Epidermal melanocyte (primary cell): ENCODE data around the gene DELE1.

ENCODE experiments used
- DNase-seq: peaks from one replicate; pipeline ENCODE4 v3.0.0; 2011; ENCODE audit warnings: low spot score; ENCODE audit not compliant: insufficient read length

DELE1 gene

DNA sequence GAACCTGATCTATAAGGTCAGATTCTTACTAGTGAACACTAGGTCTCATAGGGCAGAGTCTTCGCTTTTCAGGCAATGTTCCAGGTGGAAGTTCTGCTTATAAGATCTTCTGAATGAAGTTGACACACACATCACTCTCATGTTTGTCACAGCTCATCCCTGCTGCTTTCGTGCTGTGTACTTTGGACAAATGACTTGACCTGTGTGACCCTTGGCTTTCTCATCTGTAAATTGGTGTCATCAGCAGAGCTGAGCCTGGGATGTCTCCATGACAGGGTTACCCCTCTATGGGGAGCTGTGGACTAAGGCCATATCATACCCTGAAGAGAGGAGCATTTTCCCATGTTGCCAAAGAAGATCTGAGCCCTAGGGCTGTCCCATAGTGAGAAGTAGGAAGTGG is 2.8 kb downstream of the DELE1 start:
- DNase-seq, result no peak

DNA sequence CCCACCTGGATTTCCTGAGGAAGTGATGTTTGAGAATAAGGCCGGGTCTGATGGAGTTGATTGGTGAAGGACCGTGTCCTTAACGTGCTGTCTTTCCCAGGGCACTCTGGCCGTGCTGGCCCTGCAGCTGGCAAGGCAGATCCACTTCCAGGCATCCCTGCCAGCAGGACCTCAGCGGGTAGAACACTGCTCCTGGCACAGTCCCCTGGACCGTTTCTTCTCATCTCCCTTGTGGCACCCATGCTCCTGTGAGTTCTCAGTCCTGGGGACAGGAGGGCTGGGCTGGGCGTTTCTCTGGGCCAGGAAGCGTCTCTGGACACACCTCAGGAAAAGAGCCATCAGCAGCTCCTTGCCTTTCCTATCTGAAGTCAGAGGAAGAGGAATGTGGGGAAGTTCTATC is 4.4 kb downstream of the DELE1 start:
- DNase-seq, result no peak

DNA sequence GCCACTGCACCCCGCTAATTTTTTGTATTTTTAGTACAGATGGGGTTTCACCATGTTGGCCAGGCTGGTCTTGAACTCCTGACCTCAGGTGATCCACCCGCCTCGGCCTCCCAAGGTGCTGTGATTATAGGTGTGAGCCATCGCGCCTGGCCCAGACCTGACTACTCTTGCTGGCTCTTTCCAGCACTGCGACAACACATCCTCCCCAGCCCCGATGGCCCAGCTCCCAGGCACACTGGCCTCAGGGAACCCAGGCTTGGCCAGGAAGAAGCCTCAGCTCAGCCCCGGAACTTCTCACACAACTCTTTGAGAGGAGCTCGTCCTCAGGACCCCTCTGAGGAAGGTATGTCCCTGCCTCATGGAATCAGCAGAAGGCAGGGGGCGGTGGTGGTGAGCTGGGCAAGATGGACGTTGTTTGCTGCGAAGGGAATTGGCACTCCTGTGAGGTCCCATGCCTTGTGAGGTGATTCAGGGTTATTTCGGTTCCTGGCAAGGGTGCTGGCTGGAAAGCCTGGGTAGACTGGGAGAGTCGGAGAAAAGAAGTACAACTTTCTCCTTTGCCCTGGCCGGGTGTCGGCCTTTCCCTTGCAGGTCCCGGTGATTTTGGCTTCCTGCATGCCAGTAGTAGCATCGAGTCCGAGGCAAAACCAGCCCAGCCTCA is 5.9 kb downstream of the DELE1 start:
- DNase-seq, result no peak

DNA sequence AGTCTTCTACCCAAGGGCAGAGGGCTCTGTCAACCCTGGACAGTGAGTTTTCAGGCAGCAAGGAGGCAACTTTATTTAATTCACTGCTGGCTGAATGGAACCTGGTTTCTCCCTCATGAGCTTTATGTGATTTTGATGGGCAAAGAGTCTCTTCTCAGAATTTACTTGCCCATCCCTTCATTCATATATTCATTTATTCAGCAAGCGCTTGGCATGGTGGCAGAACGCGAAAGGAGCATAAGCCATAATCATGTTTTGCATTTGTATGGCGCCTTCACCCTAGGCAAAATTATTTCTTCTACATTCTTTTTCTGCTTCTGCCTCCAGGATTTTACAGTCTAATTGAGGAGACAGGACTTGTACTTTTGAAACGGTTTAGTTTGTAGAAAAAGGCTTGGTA is 8.0 kb downstream of the DELE1 start:
- DNase-seq, result no peak

DNA sequence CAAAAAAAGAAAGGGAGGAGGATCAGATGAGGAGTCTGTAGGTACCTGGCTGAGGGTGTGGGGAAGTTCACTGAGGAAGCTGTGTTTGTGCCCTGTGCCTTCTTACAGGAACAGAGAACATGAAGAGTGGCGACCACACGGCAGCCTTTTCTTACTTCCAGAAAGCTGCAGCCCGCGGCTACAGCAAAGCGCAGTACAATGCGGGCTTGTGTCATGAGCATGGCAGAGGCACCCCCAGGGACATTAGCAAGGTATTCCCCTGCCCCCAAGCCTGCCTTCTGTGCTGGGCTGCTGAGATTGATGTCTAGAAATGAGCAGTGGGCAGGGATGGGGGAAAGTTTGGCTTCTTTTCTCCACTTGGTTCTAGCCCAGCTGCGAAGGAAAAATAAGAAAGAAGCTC is 9.5 kb downstream of the DELE1 start:
- DNase-seq, result no peak

DNA sequence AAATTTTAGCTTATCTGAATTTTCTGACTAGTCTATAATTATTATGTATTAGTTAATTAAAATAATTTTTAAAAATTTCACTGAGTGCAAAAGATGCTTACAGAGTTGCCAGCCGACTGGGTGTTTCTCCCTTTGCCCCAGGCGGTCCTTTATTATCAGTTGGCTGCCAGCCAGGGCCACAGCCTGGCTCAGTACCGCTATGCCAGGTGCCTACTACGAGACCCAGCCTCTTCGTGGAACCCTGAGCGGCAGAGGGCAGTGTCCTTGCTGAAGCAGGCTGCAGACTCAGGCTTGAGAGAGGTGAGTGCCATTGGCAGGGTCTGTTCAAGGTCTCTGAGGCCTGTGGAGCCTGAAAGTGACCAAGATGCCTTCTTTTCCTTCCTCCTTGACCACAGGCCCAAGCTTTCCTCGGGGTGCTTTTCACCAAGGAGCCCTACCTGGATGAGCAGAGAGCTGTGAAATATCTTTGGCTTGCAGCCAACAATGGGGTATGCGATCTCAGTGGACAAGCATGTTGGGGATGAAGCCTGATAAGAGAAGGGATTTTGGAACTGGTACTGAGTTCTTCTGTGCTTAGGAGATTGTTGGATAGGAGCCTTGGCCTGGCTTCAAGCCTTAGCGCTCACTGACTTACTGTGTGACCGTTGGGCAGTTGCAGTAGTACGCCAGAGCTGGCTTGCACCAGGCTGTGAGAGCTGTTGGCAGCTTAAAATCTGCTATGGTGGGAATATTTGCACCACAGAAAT is 10.6 kb downstream of the DELE1 start:
- no peak for DNase-seq

DNA sequence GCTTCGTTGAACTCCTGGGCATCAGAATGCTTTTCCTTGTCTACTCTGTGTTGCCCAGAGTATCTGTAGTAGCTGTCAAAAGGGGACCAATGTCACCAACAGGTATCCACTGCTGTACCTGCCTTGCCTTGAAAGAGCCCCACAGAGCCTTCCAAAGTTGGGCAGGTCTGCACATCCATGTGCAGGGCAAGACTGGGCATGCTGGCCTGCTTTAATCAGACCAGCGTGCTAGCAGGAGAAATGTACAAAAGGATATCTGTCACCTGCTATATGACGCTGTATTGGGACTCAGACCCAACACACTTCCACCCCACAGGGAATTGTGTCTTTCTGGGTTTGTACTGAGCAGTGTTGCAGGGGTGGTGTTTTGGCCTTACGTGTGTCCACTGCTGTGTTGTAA is 11.9 kb downstream of the DELE1 start:
- DNase-seq, result no peak

DNA sequence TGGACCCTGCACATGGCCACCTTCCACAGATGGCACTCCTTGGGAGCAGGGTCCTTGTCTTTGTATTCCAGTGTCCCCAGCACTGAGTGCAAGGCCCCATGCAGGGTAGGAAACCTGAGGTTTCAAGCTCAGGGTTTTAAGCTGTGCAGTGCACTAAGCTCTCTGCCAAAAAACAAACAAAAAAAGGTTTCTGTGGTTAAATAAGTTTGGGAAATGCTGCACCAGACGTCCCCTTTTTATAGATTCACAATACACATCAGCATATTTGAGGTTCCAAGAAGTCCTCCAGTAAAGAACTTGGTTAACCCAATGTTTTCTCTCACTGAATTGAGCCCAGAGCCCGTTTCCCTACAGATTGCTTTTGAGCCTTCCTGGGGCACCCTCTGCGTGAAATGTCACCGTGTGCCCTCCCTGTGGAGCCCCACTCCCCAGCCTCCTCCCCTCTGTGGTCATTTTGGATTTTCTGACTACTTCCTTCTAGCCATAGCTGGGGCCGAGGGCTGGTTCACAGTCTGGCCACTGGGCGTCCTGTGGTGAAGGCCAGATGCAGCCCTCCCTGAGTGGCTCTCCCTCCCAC is 17.1 kb downstream of the DELE1 start:
- DNase-seq, result no peak

DNA sequence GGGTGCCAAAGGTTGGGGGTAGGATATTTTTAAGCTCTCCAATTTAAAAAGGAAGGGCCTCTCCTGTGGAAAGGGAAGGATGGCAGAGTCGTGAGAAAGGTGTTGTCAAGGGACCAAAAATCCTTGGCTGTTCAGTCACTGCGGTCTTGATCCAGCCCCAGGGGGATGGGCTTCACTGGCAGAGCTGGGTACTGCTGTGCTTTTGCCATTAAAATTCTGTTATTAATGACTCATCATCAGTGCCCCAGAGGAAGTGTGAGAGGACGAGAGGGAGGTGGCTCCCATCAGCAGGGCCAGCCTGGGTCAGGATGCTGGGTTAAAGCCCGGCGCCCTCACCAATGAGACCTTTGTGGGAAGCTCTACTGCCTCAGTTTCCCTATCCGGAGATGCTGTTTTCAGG is 17.6 kb downstream of the DELE1 start:
- DNase-seq, result no peak

DNA sequence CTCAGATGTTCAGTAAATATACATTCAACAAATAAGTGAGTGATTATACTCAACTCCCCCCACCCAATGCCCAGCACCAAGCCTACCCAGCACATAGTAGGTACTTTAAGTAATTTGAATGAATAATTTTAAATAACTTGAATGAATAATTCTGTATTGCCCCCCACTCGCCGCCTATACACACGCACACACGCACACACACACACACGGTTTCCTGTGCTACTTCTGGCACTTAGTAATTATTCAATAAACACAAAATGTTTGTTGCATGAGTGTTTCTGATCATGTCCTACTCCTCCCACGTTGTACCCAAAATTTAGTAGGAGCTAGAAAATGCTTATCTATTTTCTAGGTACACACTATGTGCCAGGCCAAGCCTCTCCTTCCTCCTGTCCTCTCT is 18.1 kb downstream of the DELE1 start:
- no peak for DNase-seq

DNA sequence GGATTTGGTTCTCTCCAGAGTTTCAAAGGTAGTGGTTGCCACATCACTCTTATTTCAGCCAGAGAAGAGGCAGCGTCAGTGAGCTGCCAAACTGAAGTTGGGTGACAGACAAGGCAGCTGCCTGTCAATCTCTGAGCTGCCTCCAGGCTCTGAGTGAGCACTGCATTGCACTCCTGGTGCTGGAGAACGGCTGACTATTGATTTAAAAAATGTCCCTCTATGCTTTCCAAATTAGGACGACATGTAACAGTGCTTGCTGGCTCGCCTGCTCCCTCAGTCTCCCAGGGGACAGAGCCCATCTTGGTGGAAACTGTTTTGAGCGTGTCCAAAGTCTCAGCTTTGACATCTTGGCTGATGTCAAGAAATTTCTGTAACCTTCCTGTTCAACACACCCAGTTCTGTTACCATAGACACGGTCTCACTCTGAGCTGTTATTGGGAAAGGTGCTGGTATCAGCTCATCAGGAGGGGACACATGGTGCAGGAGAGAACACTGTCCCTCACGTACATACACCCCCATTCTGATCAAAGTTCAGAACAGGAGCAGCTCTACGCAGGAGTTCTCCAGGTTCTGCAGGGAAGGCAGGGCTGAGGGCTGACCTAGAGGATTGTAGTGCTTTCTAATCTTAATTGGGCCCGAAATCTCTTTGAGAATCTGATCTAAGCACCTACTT is 18.6 kb downstream of the DELE1 start:
- no peak for DNase-seq

DNA sequence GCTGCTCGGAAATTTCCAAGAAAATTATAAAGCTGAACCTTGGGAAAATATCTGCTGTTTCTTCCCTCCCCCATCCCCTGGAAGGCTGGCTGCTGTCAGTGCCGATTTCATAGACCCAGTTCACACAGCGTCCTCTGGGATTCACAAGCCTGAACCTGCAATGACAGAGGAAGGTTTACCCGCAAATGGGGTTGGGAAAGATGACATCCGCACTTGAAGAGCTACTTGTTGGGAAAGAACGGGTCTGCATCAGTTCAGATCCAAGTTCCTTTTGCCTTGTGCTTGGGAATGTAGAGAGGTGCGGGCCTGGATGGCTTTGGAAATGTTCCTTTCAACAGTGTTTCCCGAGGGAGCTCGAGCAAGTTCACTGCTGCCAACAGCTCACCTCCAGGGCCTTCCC is 20.4 kb downstream of the DELE1 start:
- DNase-seq, result no peak

DNA sequence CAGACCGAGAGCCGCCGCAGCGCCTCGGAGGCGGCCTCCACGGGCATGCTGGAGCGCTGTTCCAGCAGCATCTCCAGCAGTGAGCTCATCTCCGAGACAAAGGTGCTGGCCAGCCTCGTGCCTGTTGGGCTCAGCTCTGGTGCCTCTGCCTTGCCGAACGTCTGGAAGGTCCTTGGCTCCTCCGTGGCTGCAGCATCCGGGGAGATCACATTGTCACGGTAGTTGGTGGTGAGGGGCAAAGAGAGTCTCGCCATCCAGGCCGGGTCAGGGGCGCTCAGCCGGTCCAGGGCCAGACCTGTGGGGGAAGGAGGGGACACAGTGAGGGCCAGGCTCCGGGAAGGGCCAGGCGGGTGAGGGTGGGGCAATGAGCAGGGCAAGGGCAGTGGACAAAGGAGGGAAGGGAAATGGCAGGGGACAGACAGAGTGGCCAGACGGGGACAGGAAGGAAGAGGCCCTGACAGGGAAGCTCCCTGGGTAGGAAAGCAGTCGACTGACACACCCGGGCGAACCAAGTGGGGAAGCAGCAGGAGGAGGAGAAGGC is 21.9 kb downstream of the DELE1 start:
- no peak for DNase-seq

DNA sequence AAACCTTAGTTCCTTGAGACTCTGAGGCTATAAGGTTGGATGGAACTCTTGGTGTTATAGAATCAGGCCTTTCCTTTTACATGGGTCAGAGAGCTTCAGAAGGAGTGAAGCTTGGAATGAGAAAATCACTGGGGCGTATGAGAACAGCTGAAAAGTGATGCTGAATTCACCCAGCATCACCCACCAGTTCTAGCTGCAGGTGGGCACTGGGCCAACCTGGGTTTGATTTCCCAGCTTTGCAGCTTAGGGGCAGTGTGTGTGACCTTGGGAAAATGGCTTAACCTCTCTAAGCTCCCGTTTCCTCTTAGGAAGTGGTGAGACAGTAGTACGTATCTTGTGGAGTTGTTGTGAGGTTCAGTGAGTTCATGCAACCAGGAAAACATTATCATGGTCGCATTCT is 23.6 kb downstream of the DELE1 start:
- DNase-seq, result no peak

DNA sequence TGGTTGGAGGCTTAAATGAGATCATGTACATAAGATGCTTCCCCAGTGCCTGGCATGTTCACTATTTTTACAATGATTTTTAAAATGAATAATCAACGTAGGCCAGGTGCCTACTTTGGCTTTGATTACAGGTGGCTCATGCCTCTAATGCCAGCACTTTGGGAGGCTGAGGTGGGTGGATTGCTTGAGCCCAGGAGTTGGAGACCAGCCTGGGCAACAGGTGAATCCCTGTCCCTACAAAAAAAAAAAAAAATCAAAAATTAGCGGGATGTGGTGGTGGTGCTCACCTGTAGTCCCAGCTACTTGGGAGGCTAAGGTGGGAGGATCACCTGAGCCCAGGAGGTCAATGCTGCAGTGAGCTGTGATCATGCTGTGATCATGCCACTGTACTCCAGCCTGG is 25.1 kb downstream of the DELE1 start:
- no peak for DNase-seq

DNA sequence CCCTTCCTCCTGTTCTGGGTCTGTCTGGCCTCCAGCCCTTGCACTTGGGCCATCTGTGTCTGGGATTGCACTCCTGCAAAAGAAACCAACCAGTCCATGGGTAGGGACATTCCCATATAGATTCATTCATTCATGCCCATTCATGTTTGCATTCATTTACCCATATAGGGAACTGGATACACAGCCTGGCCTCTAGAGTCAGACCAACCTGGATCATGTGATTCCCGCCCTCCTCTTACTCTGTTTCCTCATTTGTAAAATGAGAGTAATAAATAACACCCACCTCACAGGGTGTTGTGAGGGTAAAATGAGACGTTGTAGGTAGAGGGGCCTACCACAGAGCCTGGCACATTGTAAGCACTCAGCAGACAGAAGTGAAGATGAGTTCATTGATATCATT is 25.8 kb downstream of the DELE1 start:
- DNase-seq, result no peak

DNA sequence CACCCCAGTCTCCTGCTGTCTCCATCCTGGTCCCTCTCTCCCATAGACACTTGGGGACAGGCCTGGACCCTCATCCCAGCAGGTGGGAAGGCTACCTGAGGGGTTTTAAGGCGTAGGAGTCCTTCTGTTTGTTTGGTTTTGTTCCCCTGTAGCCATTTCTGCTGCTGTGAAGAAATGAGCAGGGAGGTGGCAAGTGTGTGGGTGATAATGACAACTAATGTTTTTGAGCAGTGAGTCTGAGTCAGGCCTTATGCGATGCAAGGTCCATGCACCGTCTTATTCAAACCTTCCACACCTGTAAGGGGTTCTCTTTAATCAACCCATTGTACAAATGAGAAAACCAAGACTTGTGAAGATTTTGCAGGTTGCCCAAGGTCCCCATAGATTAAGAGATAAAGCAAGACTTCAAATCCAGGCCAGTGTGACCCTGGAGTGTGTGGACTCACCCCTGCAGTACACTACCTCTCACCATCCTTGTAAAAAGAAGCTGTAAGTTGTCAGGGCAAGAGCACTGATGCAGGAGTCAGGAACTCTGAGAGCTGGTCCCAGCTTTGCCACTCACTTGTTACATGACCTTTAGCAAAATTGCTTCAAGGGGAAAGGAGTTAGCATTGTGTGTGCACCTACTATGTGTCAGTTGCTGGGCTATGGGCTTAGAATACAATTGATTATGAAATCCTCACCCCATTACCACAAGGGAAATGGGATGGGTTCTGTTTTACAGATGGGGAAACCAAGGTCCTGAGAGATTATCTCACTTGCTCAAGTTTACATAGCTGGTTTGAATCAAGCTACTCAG is 26.7 kb downstream of the DELE1 start:
- no peak for DNase-seq

DNA sequence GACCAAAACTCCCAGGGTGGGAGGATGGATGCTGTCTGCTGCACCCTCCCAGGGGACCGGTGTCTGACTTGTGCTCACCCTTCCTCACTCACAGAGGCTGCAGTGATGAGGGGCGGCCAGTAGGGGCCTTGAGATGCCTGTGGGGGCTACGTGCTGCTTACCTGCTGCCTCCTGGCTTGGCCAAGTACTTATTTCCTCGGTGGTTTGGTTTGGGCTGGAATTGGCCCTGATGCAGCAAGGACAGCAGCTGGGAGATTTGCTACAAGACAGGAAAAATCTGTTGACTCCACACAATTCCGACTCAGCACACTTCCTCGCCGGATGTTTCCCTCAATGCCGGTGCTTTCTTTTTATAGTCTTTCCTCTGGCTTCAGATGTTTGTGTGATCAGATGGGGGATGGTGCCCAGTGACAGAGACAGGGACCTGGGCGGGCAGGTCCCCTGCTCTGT is 27.7 kb downstream of the DELE1 start:
- DNase-seq, result no peak

DNA sequence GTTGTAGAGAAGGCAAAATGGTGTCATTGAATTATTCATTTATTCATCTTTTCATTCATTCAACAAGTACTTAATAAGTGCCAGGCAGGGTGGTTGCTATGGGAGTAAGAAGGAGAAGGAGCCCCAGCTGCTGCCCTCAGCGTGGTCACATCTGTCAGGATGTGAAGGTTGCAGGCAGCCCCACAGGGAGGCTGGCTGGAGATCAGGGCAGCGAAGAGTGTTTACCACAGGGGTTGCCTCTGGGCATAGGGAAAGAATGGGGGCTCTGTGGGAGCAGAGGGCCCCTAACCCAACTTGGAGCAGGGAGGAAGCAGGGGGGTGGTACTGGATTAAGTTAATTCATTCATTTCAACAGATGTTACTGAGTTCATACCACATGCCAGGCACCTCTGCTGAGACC is 28.3 kb downstream of the DELE1 start:
- no peak for DNase-seq

DNA sequence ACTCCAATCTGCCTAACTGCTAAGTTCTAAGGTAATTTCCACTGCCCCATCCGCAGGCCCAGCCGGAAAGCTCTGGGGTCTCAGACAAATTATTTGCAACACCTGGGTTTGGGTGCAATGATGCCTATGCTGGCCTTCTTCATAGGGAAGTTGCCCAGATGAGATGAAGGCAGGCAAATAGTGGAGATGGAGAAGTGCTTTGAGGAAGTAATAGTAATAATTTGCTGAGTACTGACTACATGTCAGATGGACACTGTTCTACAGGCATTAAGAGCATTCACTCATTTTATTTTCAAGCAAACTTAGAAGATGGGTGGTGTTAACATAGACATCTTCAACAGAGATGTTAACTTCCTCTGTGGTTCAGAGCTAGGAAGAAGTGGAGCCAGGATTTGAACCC is 30.5 kb downstream of the DELE1 start:
- no peak for DNase-seq

DNA sequence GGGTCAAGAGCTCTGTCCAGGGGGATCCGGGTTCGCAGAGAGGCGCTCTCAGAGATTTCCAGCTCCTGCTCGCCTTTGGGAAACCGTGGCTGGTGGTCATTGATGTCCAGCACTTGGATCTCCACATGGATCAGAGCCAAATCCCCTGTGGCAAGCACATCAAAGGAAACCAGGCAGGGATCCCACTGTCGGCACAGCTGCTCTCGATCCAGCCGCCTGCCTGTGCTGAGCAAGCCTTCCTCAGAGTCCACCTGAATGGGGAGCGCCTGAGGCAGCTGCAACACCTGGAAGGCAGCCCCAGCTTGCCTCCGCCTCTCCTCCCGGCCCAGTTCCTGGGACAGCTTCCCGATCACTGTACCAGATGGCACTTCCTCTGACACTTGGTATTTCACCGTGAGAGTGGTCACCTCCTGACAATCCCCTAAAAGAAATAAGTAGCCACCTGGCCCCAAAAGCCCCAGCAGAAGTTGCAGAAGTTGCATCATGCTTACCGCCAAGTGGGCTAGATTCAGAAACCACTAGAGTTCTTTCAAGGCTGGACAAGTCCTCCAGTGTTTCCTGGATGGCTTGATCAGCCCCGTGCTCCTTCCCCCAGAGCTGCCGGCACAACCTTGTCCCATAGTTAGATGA is 33.8 kb downstream of the DELE1 start:
- DNase-seq, result no peak
